A549 treated with GW870086 at 1 μM for 4 hours (cell line): ENCODE measurements around the gene SOX3. TPM values are rescaled to one million over a fixed set of nuclear protein-coding genes. Genes with fewer than 3 reads are reported as not detected.

ENCODE experiments used
- total RNA-seq: library from RNA; stranded (reverse); fragments of 200-300 nt; extraction: Qiagen RNA extraction; gene quantifications from 5 replicates; pipeline ENCODE4 v1.2.3, GENCODE V29; 2022; ENCODE audit warnings: low read depth

Gene SOX3
- 0.07 TPM in 1 of 5 replicates, not detected in the others for total RNA-seq

DNA sequence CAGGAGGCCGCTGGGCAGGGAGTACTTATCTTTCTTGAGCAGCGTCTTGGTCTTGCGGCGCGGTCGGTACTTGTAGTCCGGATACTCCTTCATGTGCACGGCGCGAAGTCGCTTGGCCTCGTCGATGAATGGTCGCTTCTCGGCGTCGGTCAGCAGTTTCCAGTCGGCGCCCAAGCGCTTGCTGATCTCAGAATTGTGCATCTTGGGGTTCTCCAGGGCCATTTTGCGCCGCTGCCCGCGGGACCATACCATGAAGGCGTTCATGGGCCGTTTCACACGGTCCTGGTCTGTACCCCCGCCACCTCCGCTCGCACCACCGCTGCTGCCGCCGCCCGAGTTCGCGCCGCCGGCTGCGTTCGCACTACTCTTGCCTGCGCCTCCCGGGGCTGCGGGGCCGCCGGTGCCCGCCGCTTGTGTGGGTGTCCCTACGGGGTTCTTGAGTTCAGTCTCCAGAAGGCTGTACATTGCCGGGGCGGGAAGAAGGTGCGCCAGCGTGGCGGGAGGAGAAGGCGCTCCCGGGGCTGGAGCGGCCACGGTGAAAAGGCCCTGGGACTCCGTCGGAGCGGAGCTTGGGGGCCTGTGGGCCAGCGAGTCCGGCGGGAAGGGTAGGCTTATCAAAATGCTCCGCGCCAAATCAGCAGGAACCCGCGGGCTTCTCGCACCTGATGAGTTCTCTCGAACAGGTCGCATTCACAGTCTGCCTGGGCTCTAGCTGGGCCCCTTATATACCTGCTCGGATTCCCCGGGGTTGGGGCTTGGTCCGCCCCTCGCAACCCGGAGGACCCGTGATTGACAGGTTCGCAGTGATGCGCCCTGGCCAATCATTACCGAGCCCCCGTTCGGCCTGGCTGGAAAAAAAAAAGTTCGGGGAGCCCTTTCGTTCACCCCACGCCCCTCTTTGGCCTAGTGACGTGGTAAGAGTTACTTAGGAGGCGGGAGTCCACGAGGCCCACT lies at the start of gene SOX3:
TSS of gene SOX3 (minus strand) at position 699 of the 954 bp plus-strand sequence. CDS start at position 690, 9 bp downstream.

Other genes starting within 250 kb of the SOX3 start
- 0.89 to 1.9 TPM (median 1.3 TPM) in 5 replicates for gene LINC00632, start 204.7 kb upstream of the SOX3 start, total RNA-seq